ENCODE measurements around the gene FGL2.
"Not testable (repeated sequence)": the region's sequence is repeated elsewhere in the genome, so short reads cannot be mapped to it uniquely, and the experiment has no call there.

Gene FGL2

DNA sequence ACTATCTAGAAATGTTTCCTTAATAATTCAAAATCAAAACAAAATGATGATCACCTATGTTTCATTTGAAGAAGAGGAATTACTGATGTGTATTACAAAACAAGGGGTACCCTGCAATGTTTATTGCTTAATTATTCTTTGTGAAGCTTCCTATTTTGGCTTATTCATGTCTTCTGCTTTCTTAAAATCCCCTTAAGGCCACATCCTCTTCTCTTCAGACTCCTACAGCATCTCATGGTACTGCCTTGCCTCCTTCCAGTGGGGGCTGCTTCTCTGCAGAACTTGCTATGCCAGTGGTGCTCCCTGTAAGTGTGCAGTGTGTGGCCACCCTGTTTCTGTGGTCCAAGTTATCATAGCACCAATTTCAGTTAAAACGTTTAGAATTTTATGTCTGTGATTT is 42.2 kb downstream of the FGL2 start:
- no peak overlapping the region for H3K4me3 ChIP-seq (ENCODE audit: low read length)
- peak; percentile 7 for DNase-seq (ENCODE audit: low read depth)
- TF ChIP-seq, protein P1, sequence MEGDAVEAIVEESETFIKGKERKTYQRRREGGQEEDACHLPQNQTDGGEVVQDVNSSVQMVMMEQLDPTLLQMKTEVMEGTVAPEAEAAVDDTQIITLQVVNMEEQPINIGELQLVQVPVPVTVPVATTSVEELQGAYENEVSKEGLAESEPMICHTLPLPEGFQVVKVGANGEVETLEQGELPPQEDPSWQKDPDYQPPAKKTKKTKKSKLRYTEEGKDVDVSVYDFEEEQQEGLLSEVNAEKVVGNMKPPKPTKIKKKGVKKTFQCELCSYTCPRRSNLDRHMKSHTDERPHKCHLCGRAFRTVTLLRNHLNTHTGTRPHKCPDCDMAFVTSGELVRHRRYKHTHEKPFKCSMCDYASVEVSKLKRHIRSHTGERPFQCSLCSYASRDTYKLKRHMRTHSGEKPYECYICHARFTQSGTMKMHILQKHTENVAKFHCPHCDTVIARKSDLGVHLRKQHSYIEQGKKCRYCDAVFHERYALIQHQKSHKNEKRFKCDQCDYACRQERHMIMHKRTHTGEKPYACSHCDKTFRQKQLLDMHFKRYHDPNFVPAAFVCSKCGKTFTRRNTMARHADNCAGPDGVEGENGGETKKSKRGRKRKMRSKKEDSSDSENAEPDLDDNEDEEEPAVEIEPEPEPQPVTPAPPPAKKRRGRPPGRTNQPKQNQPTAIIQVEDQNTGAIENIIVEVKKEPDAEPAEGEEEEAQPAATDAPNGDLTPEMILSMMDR (conservative IDR thresholded peaks at IDR 0.05; ENCODE audit: low read length): no peak

GRCh38 chr7:77157034-77157433 is 42.6 kb downstream of the FGL2 start:
- DNase-seq (ENCODE audit: low read depth); H3K4me3 ChIP-seq (ENCODE audit: low read length): not testable (repeated sequence)

GRCh38 chr7:77155601-77156377 is 43.8 kb downstream of the FGL2 start:
- H3K4me3 ChIP-seq (ENCODE audit: low read length): not testable (repeated sequence)
- DNase-seq (ENCODE audit: low read depth): peak; percentile 15

DNA sequence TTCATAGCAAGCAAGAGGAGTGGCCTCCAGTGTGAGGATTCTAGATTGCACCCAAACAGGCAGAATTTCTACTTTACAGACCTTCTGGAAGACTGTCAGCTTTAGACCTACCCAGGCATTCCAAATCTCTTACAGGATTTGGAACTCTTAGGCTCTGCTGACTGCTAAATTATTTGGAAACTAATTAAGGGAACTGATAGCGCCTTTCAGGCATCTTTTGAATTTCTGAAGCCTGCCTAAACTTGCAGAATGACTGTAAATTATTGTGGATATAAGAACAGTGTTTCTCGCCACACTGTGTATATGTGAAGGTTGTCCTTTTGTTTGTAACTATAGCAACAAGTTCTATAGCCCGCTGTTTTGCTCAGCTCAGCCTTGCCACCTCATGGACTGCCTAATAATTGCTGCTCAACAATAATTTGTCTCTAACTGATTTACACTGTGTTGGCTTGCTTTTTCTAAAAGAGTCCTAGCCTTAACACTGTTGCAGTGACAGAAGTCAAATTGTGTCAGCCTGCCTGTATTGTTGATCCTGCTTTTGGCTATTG is 44.6 kb downstream of the FGL2 start:
- peak; percentile 2 for DNase-seq (ENCODE audit: low read depth)
- not testable (repeated sequence) for H3K4me3 ChIP-seq (ENCODE audit: low read length)

- DNase-seq (ENCODE audit: low read depth): peak; percentile 50
- not testable (repeated sequence) for H3K4me3 ChIP-seq (ENCODE audit: low read length)
Observed at GRCh38 chr7:77152232-77152631, 47.4 kb downstream of the FGL2 start.
